Skeletal muscle tissue (tissue), 4 donors: Measurements from ENCODE around the gene PTPRH. TPM values are rescaled to one million over a fixed set of nuclear protein-coding genes. Genes with fewer than 3 reads are reported as not detected.
"Not testable (repeated sequence)": the region's sequence is repeated elsewhere in the genome, so short reads cannot be mapped to it uniquely, and the experiment has no call there.

Experiments
- H3K27ac ChIP-seq: one replicate; pipeline ENCODE4 v1.7.0; 2013; ENCODE audit warnings: mild to moderate bottlenecking, low read depth, low read length, inconsistent platforms
- H3K27me3 ChIP-seq, 3 donors: one replicate each; pipeline ENCODE4 v1.7.0; 2013; ENCODE audit warnings: low read length in 3 of 3; ENCODE audit not compliant: control insufficient read depth in 3 of 3, insufficient read depth in 3 of 3
- H3K36me3 ChIP-seq, 3 donors: one replicate each; pipeline ENCODE4 v1.7.0; 2013; ENCODE audit warnings: low read length in 3 of 3; ENCODE audit not compliant: control insufficient read depth in 3 of 3, insufficient read depth in 3 of 3
- H3K4me1 ChIP-seq, 3 donors: one replicate each; pipeline ENCODE4 v1.7.0; 2013; ENCODE audit warnings: low read length in 3 of 3, mild to moderate bottlenecking in 3 of 3; ENCODE audit not compliant: control insufficient read depth in 3 of 3, insufficient read depth in 3 of 3
- H3K4me3 ChIP-seq, 3 donors: one replicate each; pipeline ENCODE4 v1.7.0; 2013; ENCODE audit warnings: low read length in 3 of 3
- H3K9ac ChIP-seq, 3 donors: one replicate each; pipeline ENCODE4 v1.7.0; 2013; ENCODE audit warnings: low read length in 3 of 3, mild to moderate bottlenecking in 3 of 3, moderate library complexity in 2 of 3, low read depth in 1 of 3
- H3K9me3 ChIP-seq, 3 donors: one replicate each; pipeline ENCODE4 v1.7.0; 2013; ENCODE audit warnings: low read length in 3 of 3; ENCODE audit not compliant: control insufficient read depth in 3 of 3
- total RNA-seq: library from RNA; depleted of rRNA; stranded (reverse); fragments of >200 nt; gene quantifications from one replicate; pipeline ENCODE4 v1.2.3, GENCODE V29; 2014
- donor health status: Osteomylitis.

Gene PTPRH
- total RNA-seq, 1 donor from 2014 or later = under 0.01 TPM

GRCh38 chr19:55173714-55174409, 35.4 kb downstream of the PTPRH start:
- Histone ChIP-seq H3K27ac (no peak overlapping the region), H3K36me3 (no peaks in the 10 kb centered on the region), H3K9ac (no peak overlapping the region), H3K4me3 (peak overlapping the region in 1 of 3 donors; percentile 46), H3K4me1 (peaks cover 0 to 9% (median 3%) of the 10 kb centered on the region in 3 donors), H3K27me3 (peaks cover 81 to 86% (median 84%) of the 10 kb centered on the region in 3 donors), H3K9me3 (no peaks in the 10 kb centered on the region)

GRCh38 chr19:55173186-55173713, 36.1 kb downstream of the PTPRH start:
- H3K9ac ChIP-seq = no peak overlapping the region
- H3K27me3 ChIP-seq = peaks cover 77 to 83% (median 78%) of the 10 kb centered on the region in 3 donors
- no peaks in the 10 kb centered on the region for H3K36me3 ChIP-seq
- no peak overlapping the region for H3K27ac ChIP-seq
- H3K9me3 ChIP-seq = no peaks in the 10 kb centered on the region
- H3K4me1 ChIP-seq = peaks cover 0 to 9% (median 3%) of the 10 kb centered on the region in 3 donors
- H3K4me3 ChIP-seq = peak overlapping the region in 1 of 3 donors; percentile 46

- H3K4me1 ChIP-seq = peaks cover 0 to 9% (median 3%) of the 10 kb centered on the region in 3 donors
- peaks cover 74 to 79% (median 76%) of the 10 kb centered on the region in 3 donors for H3K27me3 ChIP-seq
- H3K27ac ChIP-seq = no peak overlapping the region
- H3K9ac ChIP-seq = no peak overlapping the region
- H3K4me3 ChIP-seq = no peak overlapping the region
- H3K9me3 ChIP-seq = no peaks in the 10 kb centered on the region
- H3K36me3 ChIP-seq = no peaks in the 10 kb centered on the region
Measured at GRCh38 chr19:55172741-55173140, 36.6 kb downstream of the PTPRH start.

- H3K36me3 ChIP-seq, H3K9me3 ChIP-seq, H3K27ac ChIP-seq, H3K4me3 ChIP-seq, H3K9ac ChIP-seq, H3K4me1 ChIP-seq: not testable (repeated sequence)
- H3K27me3 ChIP-seq = peaks cover 73 to 78% (median 76%) of the 10 kb centered on the region in 3 donors
Measured at GRCh38 chr19:55172318-55172717, 37.0 kb downstream of the PTPRH start.

- Histone ChIP-seq H3K4me1 (peaks cover 3 to 11% (median 7%) of the 10 kb centered on the region in 3 donors), H3K27ac (no peak overlapping the region), H3K9ac (no peak overlapping the region), H3K27me3 (peaks cover 66 to 70% (median 69%) of the 10 kb centered on the region in 3 donors), H3K36me3 (no peaks in the 10 kb centered on the region), H3K4me3 (no peak overlapping the region), H3K9me3 (no peaks in the 10 kb centered on the region)
Measured at GRCh38 chr19:55171440-55171839, 37.9 kb downstream of the PTPRH start.

- no peak overlapping the region for H3K4me3 ChIP-seq
- H3K27me3 ChIP-seq = peaks cover 52 to 53% (median 53%) of the 10 kb centered on the region in 3 donors
Measured at GRCh38 chr19:55169136-55169535, 40.2 kb downstream of the PTPRH start.

GRCh38 chr19:55166530-55167268, 42.6 kb downstream of the PTPRH start, which contains the start of gene DNAAF3:
Gene DNAAF3 (minus strand): TSS chr19:55166613. CDS start chr19:55166413, 200 bp downstream.
- H3K4me1 ChIP-seq = peaks cover 7 to 17% (median 10%) of the 10 kb centered on the region in 3 donors
- H3K4me3 ChIP-seq = peak within 1 kb of the TSS; percentile 63 to 77 (median 67)
- no peaks in the 10 kb centered on the region for H3K36me3 ChIP-seq
- H3K27ac ChIP-seq = no peak within 1 kb of the TSS
- no peaks in the 10 kb centered on the region for H3K9me3 ChIP-seq
- H3K27me3 ChIP-seq = peaks cover 37 to 44% (median 42%) of the 10 kb centered on the region in 3 donors
- no peak within 1 kb of the TSS for H3K9ac ChIP-seq

More at GRCh38 chr19:55169136-55169535, 40.2 kb downstream of the PTPRH start:
- no peaks in the 10 kb centered on the region for H3K9me3 ChIP-seq
- no peak overlapping the region for H3K9ac ChIP-seq
- H3K4me1 ChIP-seq = peaks cover 10 to 19% (median 17%) of the 10 kb centered on the region in 3 donors
- no peak overlapping the region for H3K27ac ChIP-seq
- no peaks in the 10 kb centered on the region for H3K36me3 ChIP-seq

- Histone ChIP-seq H3K27ac (no peak overlapping the region), H3K9ac (no peak overlapping the region), H3K4me1 (peaks cover 7 to 17% (median 10%) of the 10 kb centered on the region in 3 donors), H3K36me3 (no peaks in the 10 kb centered on the region), H3K9me3 (no peaks in the 10 kb centered on the region), H3K4me3 (peak overlapping the region; percentile 63 to 77 (median 67)), H3K27me3 (peaks cover 37 to 42% (median 41%) of the 10 kb centered on the region in 3 donors)
Measured at GRCh38 chr19:55165952-55166529, 43.3 kb downstream of the PTPRH start.

- no peaks in the 10 kb centered on the region for H3K36me3 ChIP-seq
- peaks cover 28 to 36% (median 34%) of the 10 kb centered on the region in 3 donors for H3K27me3 ChIP-seq
- H3K4me1 ChIP-seq = peaks cover 15 to 29% (median 23%) of the 10 kb centered on the region in 3 donors
- no peak overlapping the region for H3K4me3 ChIP-seq
- H3K9ac ChIP-seq = no peak overlapping the region
- H3K9me3 ChIP-seq = no peaks in the 10 kb centered on the region
- H3K27ac ChIP-seq = no peak overlapping the region
Measured at GRCh38 chr19:55161571-55162322, 47.6 kb downstream of the PTPRH start.
